OCI-M2 (cell line): ENCODE measurements around the gene RALB.

Experiments used
- DNase-seq: peaks from one replicate; lab custom pipeline; 2025; ENCODE audit not compliant: unreplicated experiment; lab: John Stamatoyannopoulos, UW

The RALB gene

DNA sequence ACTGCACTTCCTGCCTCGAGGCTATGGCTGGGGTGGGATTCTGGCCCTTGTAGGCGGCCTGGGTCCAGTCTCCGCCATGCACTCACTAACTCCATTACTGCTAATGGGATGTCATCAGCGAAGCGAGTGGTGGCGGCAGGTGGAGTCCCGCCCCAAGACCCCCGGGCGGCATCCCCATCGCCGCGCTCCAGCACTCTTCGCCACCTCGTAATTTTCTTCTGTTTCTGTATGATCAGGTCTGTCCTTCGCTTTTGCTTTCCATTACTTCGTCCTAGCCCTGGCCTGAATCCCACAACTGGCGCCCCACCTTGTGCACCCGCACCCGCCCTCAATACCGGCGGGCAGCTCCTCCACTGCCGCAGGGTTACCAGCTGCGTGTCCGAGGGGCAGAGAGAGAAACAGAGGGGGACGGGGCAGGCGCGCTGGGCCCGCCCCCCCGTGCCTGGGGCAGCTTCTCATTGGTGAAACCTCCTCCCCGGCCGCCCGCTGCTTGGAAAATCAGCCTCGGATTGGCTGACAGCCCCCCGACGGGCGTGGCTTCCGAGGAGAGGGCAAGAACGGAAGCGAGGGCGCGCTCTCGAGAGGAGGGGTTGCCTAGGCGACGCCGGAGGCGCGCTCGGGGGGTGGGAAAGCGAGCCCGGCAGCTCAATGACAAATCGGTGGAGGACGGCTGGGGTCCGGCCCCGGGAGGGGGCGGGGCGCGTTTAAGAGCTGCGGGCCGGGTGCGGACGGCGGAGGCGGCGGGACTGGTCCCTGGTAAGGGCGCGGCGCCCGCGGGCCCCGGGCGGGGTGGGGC lies at the start of gene RALB:
TSS of gene RALB (plus strand) at position 628 of the 796 bp plus-strand sequence. CDS start 25,813 bp downstream, outside the sequence.
- DNase-seq = peak; percentile 60

- DNase-seq = no peak
Observed at GRCh38 chr2:120203251-120204021, 49.2 kb upstream of the RALB start.

- DNase-seq = no peak
Observed at GRCh38 chr2:120204022-120204405, 48.6 kb upstream of the RALB start.

- DNase-seq = no peak
Observed at GRCh38 chr2:120204417-120204816, 48.2 kb upstream of the RALB start.

GRCh38 chr2:120204945-120205670 lies 47.5 kb upstream of the RALB start:
- DNase-seq = no peak

DNA sequence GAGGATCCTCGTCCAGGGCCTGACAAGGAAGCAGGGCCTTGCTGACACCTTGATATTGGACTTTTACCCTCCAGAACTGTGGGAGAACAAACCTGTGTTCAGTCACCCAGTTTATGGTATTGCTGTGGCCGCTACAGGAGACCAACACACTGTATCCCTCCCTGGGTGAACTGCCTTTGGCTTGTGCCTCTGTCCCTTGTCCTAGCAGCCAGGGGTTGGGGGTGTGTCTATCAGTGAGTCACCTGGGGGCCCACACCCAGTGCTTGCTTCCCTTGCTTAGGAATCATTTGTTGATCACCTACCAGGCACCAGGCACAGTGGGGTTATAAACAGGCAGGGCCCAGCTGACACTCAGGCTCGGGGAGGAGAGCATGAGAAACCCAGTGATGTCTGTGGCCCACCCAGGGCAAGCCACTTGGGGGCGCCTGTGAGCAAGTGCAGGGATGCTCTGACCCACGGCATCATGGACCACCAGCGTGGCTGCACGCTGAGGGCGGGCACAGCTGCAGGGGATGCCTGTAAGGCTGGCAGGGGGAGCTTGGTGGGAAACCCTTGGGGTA lies 46.5 kb upstream of the RALB start:
- no peak for DNase-seq

DNA sequence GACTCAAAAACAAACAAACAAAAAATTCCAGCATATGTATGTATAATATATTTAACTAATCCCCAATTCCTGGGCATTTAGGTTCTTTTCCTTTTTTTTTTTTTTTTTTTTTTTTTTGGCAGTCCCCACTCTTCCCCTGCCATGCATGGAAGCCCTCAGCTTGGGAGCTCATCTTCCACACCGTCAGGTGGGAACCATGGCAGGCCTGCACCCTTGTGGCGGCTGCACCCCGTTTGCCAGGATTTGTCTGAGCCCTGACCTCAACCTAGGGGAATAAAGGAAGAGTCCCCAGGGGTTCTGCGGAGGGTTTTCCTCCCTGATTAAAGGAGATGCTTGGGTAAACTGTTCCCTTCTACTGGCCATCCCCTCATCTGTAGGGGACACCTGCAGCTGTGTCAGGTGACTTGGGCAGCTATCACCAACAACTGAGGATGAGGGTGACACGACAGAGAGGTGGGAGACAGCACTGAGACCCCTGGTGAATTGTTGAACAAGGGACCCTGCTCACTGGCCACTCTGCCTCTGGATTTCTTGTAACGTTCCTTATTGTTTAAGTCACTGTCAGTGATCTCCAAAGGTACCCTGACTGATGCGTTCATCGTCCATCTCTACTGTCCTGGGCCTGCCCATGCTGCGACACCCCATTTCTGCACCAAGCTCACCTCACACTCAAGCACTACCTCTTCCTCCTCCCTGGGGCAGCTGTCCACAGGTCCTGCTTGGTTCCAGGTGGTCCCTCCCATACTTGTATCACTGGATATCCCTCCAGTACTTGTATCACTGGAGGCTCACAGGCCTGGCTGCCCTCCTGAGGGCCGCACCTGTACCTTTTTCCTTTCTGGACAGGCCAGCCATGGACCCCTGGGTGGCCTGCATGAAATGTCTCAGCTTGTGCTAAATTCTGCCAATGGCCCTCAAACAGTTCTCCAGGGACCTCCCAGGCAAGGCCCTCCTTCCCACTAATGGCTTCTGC lies 44.0 kb upstream of the RALB start:
- no peak for DNase-seq

GRCh38 chr2:120209427-120210269 lies 43.0 kb upstream of the RALB start:
- DNase-seq = no peak

- DNase-seq = no peak
Observed at GRCh38 chr2:120210270-120210693, 42.4 kb upstream of the RALB start.

- no peak for DNase-seq
Observed at GRCh38 chr2:120218181-120218580, 34.5 kb upstream of the RALB start.

DNA sequence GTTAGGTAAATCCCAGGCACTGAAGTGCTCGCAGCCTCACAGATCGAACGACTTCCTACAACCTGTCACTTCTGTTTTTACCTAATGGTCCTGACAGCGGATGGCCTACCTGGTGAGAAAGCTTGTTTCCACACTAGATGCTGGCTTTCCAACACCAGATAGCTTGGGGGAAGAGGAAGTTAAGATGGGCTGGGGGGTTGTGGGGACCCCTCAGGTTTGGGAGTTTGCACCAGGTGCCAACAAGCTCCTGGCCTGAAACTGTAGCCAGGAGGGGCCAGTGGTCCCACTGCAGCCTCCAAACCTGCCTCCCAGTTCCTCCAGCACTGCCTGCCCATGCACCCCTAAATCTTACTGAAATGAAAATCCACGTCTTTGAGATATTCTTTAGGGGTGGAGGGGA lies 33.4 kb upstream of the RALB start:
- no peak for DNase-seq

DNA sequence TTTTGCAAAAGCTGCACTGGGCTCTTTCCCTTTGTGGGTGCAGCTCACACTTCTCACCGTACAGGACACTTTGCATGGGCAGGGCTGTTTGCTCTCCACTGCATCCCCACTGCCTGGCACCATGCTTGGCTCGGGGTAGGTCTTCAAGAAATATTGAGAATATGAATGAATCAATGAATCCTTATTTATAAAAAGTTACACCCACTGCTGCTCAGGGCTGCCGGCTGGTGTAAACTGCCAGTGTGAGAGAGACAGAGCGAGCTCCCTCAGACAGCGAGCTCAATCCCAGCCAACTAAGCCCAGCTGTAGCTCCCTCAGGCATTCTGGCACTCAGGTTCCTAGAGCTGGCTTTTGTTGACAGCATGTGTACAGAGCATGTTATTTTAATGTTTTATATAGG lies 32.9 kb upstream of the RALB start:
- no peak for DNase-seq

GRCh38 chr2:120220756-120221155 lies 31.9 kb upstream of the RALB start:
- DNase-seq = no peak

DNA sequence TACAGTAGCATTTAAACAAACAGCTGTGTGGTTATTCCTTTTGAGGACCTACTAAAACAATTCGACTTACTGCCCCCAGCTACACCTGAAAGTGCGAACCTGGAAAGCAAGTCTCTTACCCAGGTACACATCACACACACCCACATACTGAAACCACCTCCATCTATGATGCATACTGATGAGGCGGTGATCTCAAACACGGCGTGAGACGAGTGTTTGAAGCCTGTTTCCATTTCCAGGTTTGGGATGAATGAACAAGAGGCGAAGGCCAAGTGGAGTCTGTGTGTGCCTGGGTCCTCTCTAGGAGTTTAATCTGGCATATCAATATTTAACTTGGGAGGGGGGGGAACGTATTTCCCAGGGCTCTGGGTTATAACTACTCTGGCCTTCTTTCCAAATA lies 31.0 kb upstream of the RALB start:
- DNase-seq = no peak

GRCh38 chr2:120222186-120223033 lies 30.2 kb upstream of the RALB start:
- DNase-seq = no peak

- peak; percentile 32 for DNase-seq
Observed at GRCh38 chr2:120223034-120223912, 29.4 kb upstream of the RALB start, which contains the start of gene TMEM185B. Gene TMEM185B (minus strand): TSS chr2:120223400. CDS start chr2:120222976, 424 bp downstream.

GRCh38 chr2:120224256-120224655 lies 28.4 kb upstream of the RALB start:
- no peak for DNase-seq
